Suprapubic skin (tissue), 4 donors: ENCODE measurements around the gene ZNF526.

Source experiments
- EP300 ChIP-seq: sonication (generic); formaldehyde crosslinking; IDR thresholded peaks from one replicate; pipeline ENCODE4 v1.6.1; 2017; ENCODE audit warnings: antibody characterized with exemption
- POLR2A ChIP-seq, 2 donors: fragments of 450-650 bp; IDR thresholded peaks; one replicate each; pipeline ENCODE4 v1.6.1; 2017; ENCODE audit warnings: antibody characterized with exemption in 2 of 2, mild to moderate bottlenecking in 2 of 2, moderate library complexity in 2 of 2
- POLR2AphosphoS5 ChIP-seq, 3 donors: sonication (generic); formaldehyde crosslinking; IDR thresholded peaks; one replicate each; pipeline ENCODE4 v1.6.1; 2017; ENCODE audit warnings: antibody characterized with exemption in 3 of 3
- TF ChIP-seq, protein P1 (sequence below), 2 donors: fragments of 200-600 bp in 1 of 2; fragments of 450-650 bp in 1 of 2; sonication (generic) in 1 of 2; IDR thresholded peaks; one replicate each; pipeline ENCODE4 v1.5.1; 2016 to 2019; ENCODE audit warnings: antibody characterized with exemption in 2 of 2, mild to moderate bottlenecking in 1 of 2, moderate library complexity in 1 of 2

DNA sequence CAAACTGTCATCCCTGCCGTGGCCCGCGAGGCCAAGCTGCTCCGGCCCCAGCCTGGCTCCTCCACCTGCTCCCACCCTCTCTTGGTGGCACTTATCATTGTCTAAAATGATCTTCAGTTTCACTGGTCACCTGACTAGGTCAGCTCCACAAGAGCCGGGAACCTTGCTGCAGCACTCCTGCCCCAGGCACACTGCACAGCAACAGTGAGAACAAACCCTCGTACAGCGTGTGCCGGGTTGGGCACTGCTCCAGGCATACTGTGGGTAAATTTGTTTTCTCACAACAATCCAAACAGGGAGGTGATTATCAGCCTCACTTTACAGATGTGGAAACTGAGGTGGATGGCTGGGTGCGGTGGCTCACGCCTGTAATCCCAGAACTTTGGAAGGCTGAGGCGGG lies 11.5 kb upstream of the ZNF526 start:
- TF ChIP-seq, protein P1, sequence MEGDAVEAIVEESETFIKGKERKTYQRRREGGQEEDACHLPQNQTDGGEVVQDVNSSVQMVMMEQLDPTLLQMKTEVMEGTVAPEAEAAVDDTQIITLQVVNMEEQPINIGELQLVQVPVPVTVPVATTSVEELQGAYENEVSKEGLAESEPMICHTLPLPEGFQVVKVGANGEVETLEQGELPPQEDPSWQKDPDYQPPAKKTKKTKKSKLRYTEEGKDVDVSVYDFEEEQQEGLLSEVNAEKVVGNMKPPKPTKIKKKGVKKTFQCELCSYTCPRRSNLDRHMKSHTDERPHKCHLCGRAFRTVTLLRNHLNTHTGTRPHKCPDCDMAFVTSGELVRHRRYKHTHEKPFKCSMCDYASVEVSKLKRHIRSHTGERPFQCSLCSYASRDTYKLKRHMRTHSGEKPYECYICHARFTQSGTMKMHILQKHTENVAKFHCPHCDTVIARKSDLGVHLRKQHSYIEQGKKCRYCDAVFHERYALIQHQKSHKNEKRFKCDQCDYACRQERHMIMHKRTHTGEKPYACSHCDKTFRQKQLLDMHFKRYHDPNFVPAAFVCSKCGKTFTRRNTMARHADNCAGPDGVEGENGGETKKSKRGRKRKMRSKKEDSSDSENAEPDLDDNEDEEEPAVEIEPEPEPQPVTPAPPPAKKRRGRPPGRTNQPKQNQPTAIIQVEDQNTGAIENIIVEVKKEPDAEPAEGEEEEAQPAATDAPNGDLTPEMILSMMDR (IDR thresholded peaks at IDR 0.05) = no peak
- TF ChIP-seq POLR2A (IDR thresholded peaks at IDR 0.05) = no peak
- no peak for TF ChIP-seq POLR2AphosphoS5 (IDR thresholded peaks at IDR 0.05)
- TF ChIP-seq EP300 = no peak
